WTC11 (cell line): ENCODE results near the gene CMKLR1. TPM values are rescaled to one million over a fixed set of nuclear protein-coding genes. Genes with fewer than 3 reads are reported as not detected.
A peak's percentile ranks its signal among the peaks of the same experiment; 100 is the strongest.

Source experiments
- ATAC-seq: fragments of 200-7000 bp; cut with Tn5 transposase; 2 replicates; pipeline ENCODE4 v1.10.0; 2021; ENCODE audit warnings: mild to moderate bottlenecking, moderate library complexity
- CTCF ChIA-PET: fragments of 300-600 bp; sonication (Branson Sonifier 250); formaldehyde crosslinking; loops from one replicate; lab custom pipeline; 2021; ENCODE audit warnings: antibody characterized with exemption; lab: Charles Lee
- POLR2A ChIA-PET: fragments of 350-600 bp; sonication (Branson Sonifier 250); formaldehyde crosslinking; loops from one replicate; lab custom pipeline; 2021; ENCODE audit warnings: antibody characterized with exemption; lab: Charles Lee
- DNase-seq: peaks from one replicate; pipeline ENCODE4 v3.0.0; 2021; ENCODE audit warnings: low spot score
- H3K27ac Mint-ChIP-seq: 2 replicates; pipeline ENCODE4 v1.8.0; 2021; ENCODE audit warnings: mixed read lengths
- H3K27me3 Mint-ChIP-seq: 2 replicates; pipeline ENCODE4 v1.8.0; 2021; ENCODE audit warnings: low read depth, mild to moderate bottlenecking, moderate library complexity, mixed read lengths
- H3K36me3 Mint-ChIP-seq: 2 replicates; pipeline ENCODE4 v1.8.0; 2021; ENCODE audit warnings: mixed read lengths
- H3K4me1 Mint-ChIP-seq: 2 replicates; pipeline ENCODE4 v1.8.0; 2022; ENCODE audit warnings: mixed read lengths
- H3K4me3 Mint-ChIP-seq: 2 replicates; pipeline ENCODE4 v1.8.0; 2021; ENCODE audit warnings: mild to moderate bottlenecking, moderate library complexity, mixed read lengths
- H3K9me3 Mint-ChIP-seq: 2 replicates; pipeline ENCODE4 v1.8.0; 2021; ENCODE audit warnings: mixed read lengths
- ARID4B ChIP-seq: sonication (generic); formaldehyde crosslinking; IDR thresholded peaks from 2 replicates; pipeline ENCODE4 v1.8.0; 2023; ENCODE audit warnings: missing genetic modification reagents, mild to moderate bottlenecking, borderline replicate concordance
- ATF3 ChIP-seq: sonication (generic); formaldehyde crosslinking; conservative IDR thresholded peaks from 2 replicates; pipeline ENCODE4 v1.8.1; 2022; ENCODE audit warnings: mild to moderate bottlenecking, missing genetic modification reagents
- ATF6 ChIP-seq: sonication (generic); formaldehyde crosslinking; IDR thresholded peaks from 2 replicates; pipeline ENCODE4 v1.8.1; 2023; ENCODE audit warnings: mild to moderate bottlenecking, missing genetic modification reagents
- CREM ChIP-seq: sonication (generic); formaldehyde crosslinking; IDR thresholded peaks from 2 replicates; pipeline ENCODE4 v1.8.1; 2022; ENCODE audit warnings: mild to moderate bottlenecking, missing genetic modification reagents, moderate library complexity
- E2F1 ChIP-seq: sonication (generic); formaldehyde crosslinking; IDR thresholded peaks from 2 replicates; pipeline ENCODE4 v1.8.0; 2022; ENCODE audit warnings: mild to moderate bottlenecking, missing genetic modification reagents
- FOXP4 ChIP-seq: sonication (generic); formaldehyde crosslinking; IDR thresholded peaks from 2 replicates; pipeline ENCODE4 v1.8.0; 2022; ENCODE audit warnings: mild to moderate bottlenecking, missing genetic modification reagents
- GABPB1 ChIP-seq: sonication (generic); formaldehyde crosslinking; IDR thresholded peaks from 2 replicates; pipeline ENCODE4 v1.8.1; 2023; ENCODE audit warnings: mild to moderate bottlenecking, missing genetic modification reagents
- GRHL2 ChIP-seq: fragments of 250-450 bp; sonication (Bioruptor Pico); IDR thresholded peaks from 2 replicates; pipeline ENCODE4 v1.8.0; 2022; ENCODE audit warnings: mild to moderate bottlenecking, moderate library complexity; ENCODE audit not compliant: insufficient replicate concordance, severe bottlenecking
- MYBL2 ChIP-seq: sonication (generic); formaldehyde crosslinking; IDR thresholded peaks from 2 replicates; pipeline ENCODE4 v1.8.1; 2023; ENCODE audit warnings: mild to moderate bottlenecking, moderate library complexity, missing genetic modification reagents
- PREB ChIP-seq: sonication (generic); formaldehyde crosslinking; IDR thresholded peaks from 2 replicates; pipeline ENCODE4 v1.8.1; 2022; ENCODE audit warnings: mild to moderate bottlenecking, missing genetic modification reagents, moderate library complexity, borderline replicate concordance
- SP1 ChIP-seq: sonication (generic); formaldehyde crosslinking; conservative IDR thresholded peaks from 2 replicates; pipeline ENCODE4 v1.8.1; 2022; ENCODE audit warnings: missing genetic modification reagents
- TEAD4 ChIP-seq: sonication (generic); formaldehyde crosslinking; IDR thresholded peaks from 2 replicates; pipeline ENCODE4 v1.8.0; 2022; ENCODE audit warnings: mild to moderate bottlenecking, missing genetic modification reagents
- ZNF138 ChIP-seq: sonication (generic); formaldehyde crosslinking; conservative IDR thresholded peaks from 2 replicates; pipeline ENCODE4 v1.8.1; 2022; ENCODE audit warnings: mild to moderate bottlenecking, moderate library complexity, missing genetic modification reagents
- ZNF219 ChIP-seq: sonication (generic); formaldehyde crosslinking; IDR thresholded peaks from 2 replicates; pipeline ENCODE4 v1.8.0; 2023; ENCODE audit warnings: missing genetic modification reagents, mild to moderate bottlenecking, borderline replicate concordance
- ZNF232 ChIP-seq: sonication (generic); formaldehyde crosslinking; IDR thresholded peaks from 2 replicates; pipeline ENCODE4 v1.8.0; 2022; ENCODE audit warnings: mild to moderate bottlenecking, missing genetic modification reagents
- ZNF263 ChIP-seq: sonication (generic); formaldehyde crosslinking; IDR thresholded peaks from 2 replicates; pipeline ENCODE4 v1.8.1; 2022; ENCODE audit warnings: low read depth, mild to moderate bottlenecking, moderate library complexity, missing genetic modification reagents
- ZNF416 ChIP-seq: fragments of 250-450 bp; sonication (Bioruptor Pico); IDR thresholded peaks from 2 replicates; pipeline ENCODE4 v1.9.0; 2021; ENCODE audit warnings: mild to moderate bottlenecking, inconsistent platforms
- ZSCAN18 ChIP-seq: fragments of 250-450 bp; sonication (Bioruptor Pico); IDR thresholded peaks from 2 replicates; pipeline ENCODE4 v2.1.2; 2022; ENCODE audit warnings: mild to moderate bottlenecking, moderate library complexity
- total RNA-seq: library from RNA; stranded (reverse); gene quantifications from 3 replicates; pipeline ENCODE4 v1.2.3, GENCODE V29; 2021

Gene CMKLR1
- total RNA-seq, 1 experiment from 2014 or later: 1.6 TPM

- Mint-ChIP-seq H3K4me1 (peaks cover 8% of the 10 kb centered on the region), H3K4me3 (no peak overlapping the region), H3K27ac (peak overlapping the region; percentile 58), H3K27me3 (no peaks in the 10 kb centered on the region; the same call in 1 of the 2 replicates), H3K9me3 (peaks cover 8% of the 10 kb centered on the region), H3K36me3 (no peaks in the 10 kb centered on the region)
- CTCF ChIA-PET: no interaction called here
- TF ChIP-seq ATF3 (CRISPR knock-in tag) (no peak), ZNF416 (no peak)
- no peak for DNase-seq
- POLR2A ChIA-PET: no interaction called here
- ATAC-seq: no peak
Measured at GRCh38 chr12:108363165-108363564, 24.1 kb upstream of the CMKLR1 start.

- POLR2A ChIA-PET: no interaction called here
- ATAC-seq (no peak), DNase-seq (no peak)
- Mint-ChIP-seq H3K27ac (no peak overlapping the region), H3K36me3 (no peaks in the 10 kb centered on the region), H3K9me3 (peaks cover 8% of the 10 kb centered on the region), H3K27me3 (no peaks in the 10 kb centered on the region; the same call in 1 of the 2 replicates), H3K4me1 (peaks cover 19% of the 10 kb centered on the region), H3K4me3 (no peak overlapping the region)
- CTCF ChIA-PET: no interaction called here
- TF ChIP-seq ZNF219 (CRISPR knock-in tag) (no peak), GRHL2 (CRISPR knock-in tag) (no peak), ZNF232 (CRISPR knock-in tag) (no peak), CREM (CRISPR knock-in tag) (no peak), ZSCAN18 (CRISPR knock-in tag) (no peak), GABPB1 (CRISPR knock-in tag) (no peak), PREB (CRISPR knock-in tag) (no peak), MYBL2 (CRISPR knock-in tag) (no peak), ATF3 (CRISPR knock-in tag) (no peak), ATF6 (CRISPR knock-in tag) (no peak), E2F1 (no peak), ARID4B (CRISPR knock-in tag) (no peak), TEAD4 (CRISPR knock-in tag) (no peak), ZNF138 (CRISPR knock-in tag) (no peak), FOXP4 (CRISPR knock-in tag) (no peak), ZNF263 (CRISPR knock-in tag) (no peak), SP1 (no peak)
Measured at GRCh38 chr12:108361606-108362005, 22.5 kb upstream of the CMKLR1 start.
